Activated naive CD8-positive, alpha-beta T cell treated with anti-CD3 and anti-CD28 coated beads, Interleukin-2, amount 50 U/mL, for 24 hours (primary cell): ENCODE data around the gene PTPRN2.
"Not testable (repeated sequence)": the region's sequence is repeated elsewhere in the genome, so short reads cannot be mapped to it uniquely, and the experiment has no call there.

Experiments
- ATAC-seq: fragments of 150-1000 bp; cut with Tn5 transposase; one replicate; pipeline ENCODE4 v1.10.0; 2021
- DNase-seq: peaks from one replicate; pipeline ENCODE4 v3.0.0; 2021
- H3K27ac Mint-ChIP-seq: one replicate; pipeline ENCODE4 v1.8.0; 2021; ENCODE audit warnings: mild to moderate bottlenecking, mixed read lengths
- H3K27me3 Mint-ChIP-seq: one replicate; pipeline ENCODE4 v1.8.0; 2021; ENCODE audit warnings: mixed read lengths
- H3K36me3 Mint-ChIP-seq: one replicate; pipeline ENCODE4 v1.8.0; 2021; ENCODE audit warnings: low read depth, mixed read lengths
- H3K4me1 Mint-ChIP-seq: one replicate; pipeline ENCODE4 v1.8.0; 2021; ENCODE audit warnings: mixed read lengths
- H3K4me3 Mint-ChIP-seq: one replicate; pipeline ENCODE4 v1.8.0; 2021; ENCODE audit warnings: mild to moderate bottlenecking, moderate library complexity, mixed read lengths
- H3K9me3 Mint-ChIP-seq: one replicate; pipeline ENCODE4 v1.8.0; 2021; ENCODE audit warnings: mixed read lengths

PTPRN2 gene

DNA sequence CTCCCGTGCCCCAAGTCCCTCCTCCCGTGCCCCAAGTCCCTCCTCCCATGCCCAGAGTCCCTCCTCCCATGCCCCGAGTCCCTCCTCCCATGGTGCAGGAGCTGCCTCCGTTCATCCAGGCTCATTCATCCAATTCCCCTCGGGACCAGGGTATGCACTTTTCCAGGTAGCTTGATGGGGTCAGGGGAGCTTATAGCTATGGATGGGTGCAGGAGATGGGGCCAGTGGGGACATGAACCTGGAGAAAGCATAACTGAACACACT, 201.3 kb downstream of the PTPRN2 start:
- Mint-ChIP-seq H3K4me1 (no peaks in the 10 kb centered on the region), H3K36me3 (no peaks in the 10 kb centered on the region), H3K9me3 (no peaks in the 10 kb centered on the region), H3K4me3 (no peak overlapping the region), H3K27me3 (peaks cover 3% of the 10 kb centered on the region), H3K27ac (no peak overlapping the region)
- no peak for DNase-seq
- no peak for ATAC-seq

GRCh38 chr7:158385496-158386354, 201.9 kb downstream of the PTPRN2 start:
- not testable (repeated sequence) for H3K9me3 Mint-ChIP-seq, H3K4me3 Mint-ChIP-seq, H3K27me3 Mint-ChIP-seq, DNase-seq, H3K36me3 Mint-ChIP-seq, H3K4me1 Mint-ChIP-seq, ATAC-seq, H3K27ac Mint-ChIP-seq

GRCh38 chr7:158384746-158385145, 202.9 kb downstream of the PTPRN2 start:
- peaks cover 3% of the 10 kb centered on the region for H3K27me3 Mint-ChIP-seq
- H3K9me3 Mint-ChIP-seq: no peaks in the 10 kb centered on the region
- DNase-seq (no peak), ATAC-seq (no peak)
- no peaks in the 10 kb centered on the region for H3K4me1 Mint-ChIP-seq
- H3K4me3 Mint-ChIP-seq: no peak overlapping the region
- H3K27ac Mint-ChIP-seq: no peak overlapping the region
- no peaks in the 10 kb centered on the region for H3K36me3 Mint-ChIP-seq

- peaks cover 2% of the 10 kb centered on the region for H3K36me3 Mint-ChIP-seq
- H3K27me3 Mint-ChIP-seq: peaks cover 3% of the 10 kb centered on the region
- H3K27ac Mint-ChIP-seq: no peak overlapping the region
- no peaks in the 10 kb centered on the region for H3K4me1 Mint-ChIP-seq
- ATAC-seq: no peak
- H3K4me3 Mint-ChIP-seq: no peak overlapping the region
- DNase-seq: no peak
- H3K9me3 Mint-ChIP-seq: peaks cover 4% of the 10 kb centered on the region
Measured at GRCh38 chr7:158383665-158384064, 204.0 kb downstream of the PTPRN2 start.

GRCh38 chr7:158382363-158383254, 205.0 kb downstream of the PTPRN2 start:
- ATAC-seq (no peak), DNase-seq (no peak)
- Mint-ChIP-seq H3K4me3 (no peak overlapping the region), H3K4me1 (no peaks in the 10 kb centered on the region), H3K27ac (no peak overlapping the region), H3K27me3 (peaks cover 2% of the 10 kb centered on the region), H3K36me3 (peaks cover 2% of the 10 kb centered on the region), H3K9me3 (peaks cover 4% of the 10 kb centered on the region)

GRCh38 chr7:158381956-158382355, 205.7 kb downstream of the PTPRN2 start:
- H3K4me1 Mint-ChIP-seq: peaks cover 2% of the 10 kb centered on the region
- ATAC-seq (no peak), DNase-seq (no peak)
- H3K36me3 Mint-ChIP-seq: peaks cover 2% of the 10 kb centered on the region
- peaks cover 2% of the 10 kb centered on the region for H3K27me3 Mint-ChIP-seq
- no peak overlapping the region for H3K4me3 Mint-ChIP-seq
- H3K27ac Mint-ChIP-seq: no peak overlapping the region
- H3K9me3 Mint-ChIP-seq: peaks cover 4% of the 10 kb centered on the region

GRCh38 chr7:158378978-158379377, 208.6 kb downstream of the PTPRN2 start:
- DNase-seq (no peak), ATAC-seq (no peak)
- Mint-ChIP-seq H3K27me3 (peaks cover 4% of the 10 kb centered on the region), H3K4me1 (peaks cover 6% of the 10 kb centered on the region), H3K36me3 (peaks cover 2% of the 10 kb centered on the region), H3K27ac (no peak overlapping the region), H3K9me3 (peaks cover 4% of the 10 kb centered on the region), H3K4me3 (no peak overlapping the region)

- H3K27ac Mint-ChIP-seq: no peak overlapping the region
- peaks cover 6% of the 10 kb centered on the region for H3K4me1 Mint-ChIP-seq
- H3K27me3 Mint-ChIP-seq: peaks cover 3% of the 10 kb centered on the region
- peaks cover 2% of the 10 kb centered on the region for H3K36me3 Mint-ChIP-seq
- no peak overlapping the region for H3K4me3 Mint-ChIP-seq
- DNase-seq (no peak), ATAC-seq (no peak)
- peaks cover 4% of the 10 kb centered on the region for H3K9me3 Mint-ChIP-seq
Measured at GRCh38 chr7:158377800-158378623, 209.6 kb downstream of the PTPRN2 start.

- H3K27ac Mint-ChIP-seq, H3K36me3 Mint-ChIP-seq, H3K4me3 Mint-ChIP-seq, H3K27me3 Mint-ChIP-seq, ATAC-seq, H3K4me1 Mint-ChIP-seq, DNase-seq, H3K9me3 Mint-ChIP-seq: not testable (repeated sequence)
Measured at GRCh38 chr7:158376839-158377186, 210.8 kb downstream of the PTPRN2 start.

GRCh38 chr7:158376146-158376838, 211.3 kb downstream of the PTPRN2 start:
- H3K27ac Mint-ChIP-seq, H3K27me3 Mint-ChIP-seq, H3K36me3 Mint-ChIP-seq, H3K4me1 Mint-ChIP-seq, H3K4me3 Mint-ChIP-seq, ATAC-seq, H3K9me3 Mint-ChIP-seq: not testable (repeated sequence)
- DNase-seq: peak; percentile 7

GRCh38 chr7:158375034-158375433, 212.6 kb downstream of the PTPRN2 start:
- DNase-seq (no peak), ATAC-seq (no peak)
- Mint-ChIP-seq H3K27ac (no peak overlapping the region), H3K4me1 (peaks cover 6% of the 10 kb centered on the region), H3K9me3 (peaks cover 4% of the 10 kb centered on the region), H3K36me3 (peaks cover 2% of the 10 kb centered on the region), H3K27me3 (peaks cover 3% of the 10 kb centered on the region), H3K4me3 (no peak overlapping the region)

- H3K27me3 Mint-ChIP-seq: peaks cover 3% of the 10 kb centered on the region
- peaks cover 4% of the 10 kb centered on the region for H3K9me3 Mint-ChIP-seq
- peaks cover 2% of the 10 kb centered on the region for H3K36me3 Mint-ChIP-seq
- no peak for ATAC-seq
- H3K4me1 Mint-ChIP-seq: peaks cover 6% of the 10 kb centered on the region
- H3K4me3 Mint-ChIP-seq: no peak overlapping the region
- no peak for DNase-seq
- H3K27ac Mint-ChIP-seq: no peak overlapping the region
Measured at GRCh38 chr7:158374586-158374985, 213.0 kb downstream of the PTPRN2 start.

GRCh38 chr7:158374146-158374545, 213.5 kb downstream of the PTPRN2 start:
- no peaks in the 10 kb centered on the region for H3K36me3 Mint-ChIP-seq
- ATAC-seq (no peak), DNase-seq (no peak)
- peaks cover 3% of the 10 kb centered on the region for H3K27me3 Mint-ChIP-seq
- no peak overlapping the region for H3K4me3 Mint-ChIP-seq
- peaks cover 6% of the 10 kb centered on the region for H3K4me1 Mint-ChIP-seq
- no peak overlapping the region for H3K27ac Mint-ChIP-seq
- no peaks in the 10 kb centered on the region for H3K9me3 Mint-ChIP-seq

- ATAC-seq (no peak), DNase-seq (no peak)
- Mint-ChIP-seq H3K9me3 (no peaks in the 10 kb centered on the region), H3K4me1 (peaks cover 6% of the 10 kb centered on the region), H3K27me3 (peaks cover 3% of the 10 kb centered on the region), H3K27ac (no peak overlapping the region), H3K36me3 (no peaks in the 10 kb centered on the region), H3K4me3 (no peak overlapping the region)
Measured at GRCh38 chr7:158373476-158374133, 214.0 kb downstream of the PTPRN2 start.
